Hematopoietic multipotent progenitor cell treated with erythropoietin and hydrocortisone succinate and interleukin-3 and kit ligand, for 8 days (in vitro differentiated cells): ENCODE data around the gene MCU.
A peak's percentile ranks its signal among the peaks of the same experiment; 100 is the strongest.

Experiments used
- DNase-seq: peaks from one replicate; pipeline ENCODE4 v3.0.0-alpha.2; 2015

MCU gene

DNA sequence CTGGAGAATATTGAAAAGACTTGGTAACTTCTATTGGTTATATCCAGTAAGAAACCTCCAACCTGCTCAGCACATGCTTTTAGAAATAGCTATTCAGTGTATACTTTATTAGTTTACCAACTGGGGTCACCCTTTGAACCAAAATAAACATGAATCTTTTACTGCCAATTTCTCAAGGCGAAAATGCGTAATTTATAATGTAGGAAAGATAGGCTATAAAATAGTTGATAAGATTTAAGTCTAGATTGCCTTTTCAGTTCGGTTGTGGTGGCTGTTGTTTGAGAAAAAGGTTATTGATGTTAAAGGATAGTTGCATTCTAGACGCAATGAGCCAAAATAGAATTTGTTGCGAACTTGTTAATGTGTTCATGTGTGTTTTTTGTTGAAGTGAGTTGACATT lies 119.0 kb downstream of the MCU start:
- no peak for DNase-seq

DNA sequence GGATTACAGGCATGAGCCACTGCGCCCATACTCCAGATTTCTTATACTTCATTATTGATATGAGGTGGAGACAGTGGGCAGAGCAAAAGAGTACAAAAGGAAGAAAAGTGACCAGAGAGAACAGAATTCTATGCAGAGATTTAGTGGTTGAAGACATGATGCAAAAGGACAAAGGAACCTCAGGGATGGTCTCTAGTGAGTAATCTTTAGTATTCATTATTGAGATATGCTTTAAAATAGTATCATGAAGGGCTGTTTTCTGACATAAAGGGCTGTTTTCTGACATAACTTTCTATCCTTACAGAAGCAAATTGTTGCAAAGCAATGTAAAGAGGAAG lies 120.4 kb downstream of the MCU start:
- no peak for DNase-seq

- no peak for DNase-seq
Observed at GRCh38 chr10:72812753-72813430, 120.9 kb downstream of the MCU start.

DNA sequence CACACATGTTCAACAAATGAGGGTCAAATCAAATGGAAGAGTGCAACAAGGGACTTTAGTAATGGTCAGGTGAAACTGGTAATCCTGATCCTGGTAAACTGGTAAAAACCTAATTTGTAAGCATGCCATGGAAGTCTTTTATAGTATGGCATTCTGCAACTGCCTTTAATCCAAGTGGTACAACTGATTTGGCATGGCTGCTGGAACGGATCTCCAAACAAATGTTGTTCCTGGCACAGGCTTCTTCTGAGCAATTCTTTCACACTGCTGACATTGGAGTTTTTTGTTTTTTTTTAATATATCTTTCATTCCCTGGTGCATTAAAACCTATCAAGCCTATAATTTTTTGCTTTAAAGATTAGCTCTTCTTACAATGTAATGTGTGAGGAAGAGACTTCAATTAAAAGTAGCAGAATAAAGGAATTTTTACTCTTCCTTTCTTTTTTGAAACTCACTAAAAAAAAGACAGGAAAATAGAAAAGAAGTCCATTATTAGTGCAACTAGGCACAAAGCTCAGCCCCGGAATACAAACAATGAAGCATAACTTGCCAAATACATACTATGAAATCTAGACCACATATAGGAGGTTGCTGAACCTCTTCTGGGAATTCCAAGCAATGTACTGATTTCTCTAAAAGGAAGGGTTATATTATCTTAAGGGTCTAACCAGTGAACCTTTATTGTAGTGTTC lies 122.3 kb downstream of the MCU start:
- no peak for DNase-seq

DNA sequence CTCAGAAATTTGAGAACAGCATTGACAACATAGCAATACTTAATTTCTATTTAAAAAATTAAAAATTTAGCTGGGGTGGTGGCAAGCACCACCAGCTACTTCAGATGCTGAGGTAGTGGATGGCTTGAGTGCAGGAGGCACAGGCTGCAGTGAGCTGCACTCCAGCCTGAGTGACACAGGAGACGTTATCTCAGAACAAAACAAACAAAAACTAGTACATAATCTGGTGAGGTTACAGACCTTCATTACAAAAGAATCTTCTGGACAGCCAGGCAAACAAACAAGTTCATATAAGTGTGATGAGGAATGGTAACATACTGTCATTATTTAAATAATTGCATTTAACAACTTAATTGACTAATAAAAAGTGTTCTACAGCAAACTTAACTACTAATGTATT lies 124.6 kb downstream of the MCU start:
- no peak for DNase-seq

- DNase-seq: no peak
Observed at GRCh38 chr10:72818076-72818475, 126.1 kb downstream of the MCU start.

DNA sequence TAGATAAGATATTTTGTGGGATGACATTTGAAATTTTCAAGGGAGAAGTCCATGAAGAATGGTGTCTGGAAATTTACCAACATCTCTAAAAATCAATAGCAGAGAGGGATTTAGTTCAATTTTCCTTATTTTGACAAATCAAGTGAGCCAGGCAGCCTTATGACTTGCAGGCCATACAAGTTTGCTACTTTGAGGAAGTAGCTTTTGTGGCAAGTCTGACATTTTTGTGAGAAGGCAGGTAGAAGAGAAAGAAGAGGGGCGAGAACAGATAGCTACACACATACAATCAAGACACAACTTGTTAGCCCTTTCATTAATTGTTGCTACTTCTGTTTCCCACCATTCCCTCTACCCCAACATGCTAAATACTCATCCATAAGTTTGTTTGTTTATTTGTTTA lies 127.1 kb downstream of the MCU start:
- no peak for DNase-seq

- no peak for DNase-seq
Observed at GRCh38 chr10:72821606-72822005, 129.7 kb downstream of the MCU start.

DNA sequence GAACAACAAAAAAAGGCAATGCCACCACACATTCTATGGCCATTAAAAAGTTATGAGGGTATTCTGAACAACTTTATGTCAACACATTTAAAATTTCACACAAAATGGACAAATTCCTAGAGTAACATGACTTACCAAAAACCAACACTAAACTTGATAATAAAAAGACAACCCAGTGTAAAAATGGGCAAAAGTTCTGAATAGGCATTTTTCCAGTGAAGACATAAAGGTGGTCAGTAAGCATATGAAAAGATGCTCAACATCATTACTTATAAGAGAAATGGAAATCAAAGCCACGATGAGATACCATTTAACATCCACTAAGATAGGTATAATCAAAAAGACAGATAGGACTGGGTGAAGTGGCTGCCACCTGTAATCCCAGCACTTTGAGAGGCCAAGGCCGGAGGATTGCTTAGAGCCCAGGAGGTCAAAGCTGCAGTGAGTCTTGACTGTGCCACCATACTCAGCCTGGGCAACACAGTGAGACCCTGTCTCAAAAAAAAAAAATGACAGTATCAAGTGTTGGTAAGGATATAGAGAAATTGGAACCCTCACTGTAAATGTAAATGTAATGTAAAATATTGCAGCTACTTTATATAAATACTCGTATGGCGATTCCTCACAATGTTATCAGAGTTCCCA lies 130.5 kb downstream of the MCU start:
- no peak for DNase-seq

GRCh38 chr10:72825163-72825562 lies 133.2 kb downstream of the MCU start:
- DNase-seq: no peak

- no peak for DNase-seq
Observed at GRCh38 chr10:72826346-72826745, 134.4 kb downstream of the MCU start.

DNA sequence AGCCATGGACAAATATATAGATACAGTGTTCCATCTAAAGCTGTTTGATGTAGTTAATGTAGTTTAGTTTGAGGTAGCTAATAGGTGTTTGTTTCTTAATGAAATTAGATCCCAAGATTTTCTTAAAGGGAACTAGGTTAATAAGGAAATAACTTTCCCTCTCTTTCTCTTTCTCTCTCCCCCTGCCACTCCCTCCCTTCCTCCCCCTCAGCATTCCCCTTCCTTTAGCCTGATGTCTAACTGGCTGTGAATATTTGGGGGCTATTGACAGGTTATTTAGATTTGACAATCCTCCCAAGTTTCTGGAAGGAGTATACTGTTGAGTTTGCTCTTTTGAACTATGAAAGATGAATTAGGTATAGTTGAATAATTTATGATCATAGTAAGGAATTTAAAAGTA lies 136.4 kb downstream of the MCU start:
- no peak for DNase-seq

DNA sequence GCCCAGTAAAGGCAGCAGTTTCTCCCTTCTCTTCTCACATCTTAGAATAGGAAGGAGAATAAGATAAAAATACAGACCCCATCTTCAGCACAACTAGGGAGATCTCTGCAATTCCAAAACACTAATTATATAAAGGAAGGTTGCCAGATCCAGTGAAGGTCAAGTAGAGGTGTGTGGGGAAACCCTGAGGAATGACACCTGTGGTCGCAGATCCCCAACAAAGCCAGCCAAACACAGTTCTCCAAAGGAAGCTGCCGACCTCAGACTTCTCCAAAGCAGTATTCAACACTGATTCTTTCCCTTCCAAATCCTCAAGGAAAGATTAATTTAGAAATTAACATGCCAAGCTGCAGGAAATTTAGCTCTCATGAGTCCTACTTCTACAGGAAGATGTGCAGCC lies 138.7 kb downstream of the MCU start:
- no peak for DNase-seq

- DNase-seq: no peak
Observed at GRCh38 chr10:72831696-72832409, 139.9 kb downstream of the MCU start.

- no peak for DNase-seq
Observed at GRCh38 chr10:72832701-72833100, 140.8 kb downstream of the MCU start.

GRCh38 chr10:72834183-72834825 lies 142.4 kb downstream of the MCU start:
- peak; percentile 78 for DNase-seq

DNA sequence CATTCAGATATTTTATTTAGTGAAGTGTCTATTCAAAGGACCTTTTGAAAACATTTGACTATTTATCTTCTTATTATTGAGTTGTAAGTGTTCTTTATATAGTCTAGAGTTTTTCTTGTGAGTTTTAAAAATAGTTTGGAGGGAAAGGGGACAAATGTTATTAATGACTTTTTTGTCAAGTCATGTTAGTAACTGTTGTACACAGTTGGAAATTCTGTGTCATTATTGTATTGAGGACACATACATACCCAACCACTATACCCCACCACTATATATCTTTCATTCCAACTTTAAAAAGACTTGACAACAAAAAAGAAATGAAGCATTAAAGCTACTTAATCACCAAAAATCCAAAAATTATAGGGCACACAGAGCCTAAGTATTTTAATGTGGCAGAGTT lies 148.4 kb downstream of the MCU start:
- DNase-seq: no peak

GRCh38 chr10:72841487-72841886 lies 149.5 kb downstream of the MCU start:
- no peak for DNase-seq

- DNase-seq: no peak
Observed at GRCh38 chr10:72842164-72842563, 150.2 kb downstream of the MCU start.

DNA sequence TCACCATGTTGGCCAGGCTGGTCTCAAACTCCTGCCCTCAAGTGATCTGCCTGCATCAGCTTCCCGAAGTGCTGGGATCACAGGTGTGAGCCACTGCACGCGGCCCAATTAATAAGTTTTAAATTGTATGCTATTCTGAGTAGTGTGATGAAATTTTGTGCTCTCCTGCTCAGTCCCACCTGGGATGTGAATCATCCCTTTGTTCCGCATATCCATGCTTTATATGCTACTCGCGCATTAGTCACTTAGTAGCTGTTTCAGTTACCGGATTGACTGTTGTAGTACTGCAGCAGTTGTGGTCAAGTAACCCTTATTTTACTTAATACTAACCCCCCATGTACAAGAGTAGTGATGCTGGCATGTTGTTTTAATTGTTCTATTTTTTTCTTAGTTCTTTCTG lies 154.3 kb downstream of the MCU start:
- no peak for DNase-seq

DNA sequence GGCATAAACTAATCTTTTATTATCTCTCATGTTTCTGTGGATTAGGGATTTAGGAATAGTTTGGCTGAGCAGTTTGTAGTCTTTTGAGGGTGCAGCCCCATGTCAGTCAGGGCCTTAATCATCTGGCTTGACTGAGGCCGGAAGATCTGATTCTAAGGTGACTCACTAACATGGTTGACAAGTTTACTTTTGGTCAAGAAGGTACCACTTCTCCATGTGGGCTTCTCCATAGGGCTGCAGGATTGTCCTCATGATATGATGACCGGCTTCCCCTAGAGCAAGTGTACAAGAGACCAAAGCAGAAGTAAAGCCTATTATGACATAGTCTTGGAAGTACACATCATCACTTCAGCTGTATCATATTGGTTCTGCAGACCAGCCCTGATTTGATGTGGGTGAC lies 155.7 kb downstream of the MCU start:
- DNase-seq: no peak

- DNase-seq: no peak
Observed at GRCh38 chr10:72850861-72851260, 158.9 kb downstream of the MCU start.

- no peak for DNase-seq
Observed at GRCh38 chr10:72851509-72851908, 159.6 kb downstream of the MCU start.
